GM12891 (cell line): ENCODE results near the gene CDH3.

Experiments
- DNase-seq: peaks from one replicate; pipeline ENCODE4 v3.0.0; 2011; ENCODE audit warnings: low spot score; ENCODE audit not compliant: insufficient read length
- FAIRE-seq: peaks from 2 replicates; lab custom pipeline; 2011; peaks lifted over from hg19 to GRCh38; lab: Jason Lieb, UNC
- PAX5 ChIP-seq: IDR thresholded peaks from 2 replicates; pipeline ENCODE4 v1.6.1; 2011; ENCODE audit warnings: low read length, moderate library complexity, mild to moderate bottlenecking; ENCODE audit not compliant: insufficient read depth, severe bottlenecking
- POLR2A ChIP-seq: IDR thresholded peaks from 2 replicates; pipeline ENCODE4 v1.6.1; 2011; ENCODE audit warnings: low read depth, low read length, control low read depth
- POLR2AphosphoS5 ChIP-seq: IDR thresholded peaks from 2 replicates; pipeline ENCODE4 v1.6.1; 2011; ENCODE audit warnings: low read depth, low read length, control low read depth
- POU2F2 ChIP-seq: IDR thresholded peaks from 2 replicates; pipeline ENCODE4 v1.6.1; 2011; ENCODE audit warnings: low read depth, mild to moderate bottlenecking, control low read depth, low read length, moderate library complexity
- SPI1 ChIP-seq: IDR thresholded peaks from 2 replicates; pipeline ENCODE4 v1.6.1; 2011; ENCODE audit warnings: low read depth, low read length, control low read depth
- TAF1 ChIP-seq: IDR thresholded peaks from 2 replicates; pipeline ENCODE4 v1.6.1; 2011; ENCODE audit warnings: low read depth, low read length, control low read depth

Gene CDH3

GRCh38 chr16:68732741-68733399 lies 87.8 kb downstream of the CDH3 start:
- DNase-seq = no peak

GRCh38 chr16:68733570-68733969 lies 88.5 kb downstream of the CDH3 start:
- FAIRE-seq = no peak
- no peak for TF ChIP-seq PAX5
- TF ChIP-seq POLR2AphosphoS5 = no peak
- TF ChIP-seq POLR2A = no peak
- TF ChIP-seq TAF1 = no peak
- TF ChIP-seq SPI1 = no peak
- no peak for TF ChIP-seq POU2F2
- DNase-seq = no peak

More at GRCh38 chr16:68732741-68733399, 87.8 kb downstream of the CDH3 start:
- TF ChIP-seq TAF1 (no peak), POLR2AphosphoS5 (no peak), SPI1 (no peak), PAX5 (no peak), POU2F2 (no peak), POLR2A (no peak)
- FAIRE-seq = no peak

GRCh38 chr16:68734782-68735181 lies 89.7 kb downstream of the CDH3 start:
- FAIRE-seq = no peak
- no peak for DNase-seq
- TF ChIP-seq POLR2A (no peak), TAF1 (no peak), POU2F2 (no peak), PAX5 (no peak), SPI1 (no peak), POLR2AphosphoS5 (no peak)

- DNase-seq (no peak), FAIRE-seq (no peak)
- TF ChIP-seq PAX5 (no peak), POLR2AphosphoS5 (no peak), POU2F2 (no peak), POLR2A (no peak)
Measured at GRCh38 chr16:68736561-68736960, 91.5 kb downstream of the CDH3 start.

- FAIRE-seq (no peak), DNase-seq (peak; percentile 43)
- TF ChIP-seq SPI1 (no peak), POLR2AphosphoS5 (no peak), TAF1 (no peak), PAX5 (no peak), POU2F2 (no peak), POLR2A (no peak)
Measured at GRCh38 chr16:68737046-68737729, 92.1 kb downstream of the CDH3 start, which contains the start of gene CDH1. Gene CDH1 (plus strand): TSS chr16:68737292. CDS start chr16:68737416, 124 bp downstream.

- DNase-seq (no peak), FAIRE-seq (no peak)
- TF ChIP-seq PAX5 (no peak), POLR2AphosphoS5 (no peak), TAF1 (no peak), POLR2A (no peak), POU2F2 (no peak), SPI1 (no peak)
Measured at GRCh38 chr16:68737730-68738629, 92.9 kb downstream of the CDH3 start.

GRCh38 chr16:68739964-68740627 lies 95.0 kb downstream of the CDH3 start:
- no peak for FAIRE-seq

GRCh38 chr16:68740628-68741346 lies 95.7 kb downstream of the CDH3 start:
- no peak for DNase-seq
- peak; percentile 59 for FAIRE-seq
- no peak for TF ChIP-seq POLR2A
- peak; percentile 99 for TF ChIP-seq SPI1

More at GRCh38 chr16:68739964-68740627, 95.0 kb downstream of the CDH3 start:
- DNase-seq = no peak
- no peak for TF ChIP-seq POLR2AphosphoS5
- no peak for TF ChIP-seq TAF1
- TF ChIP-seq POLR2A = no peak
- TF ChIP-seq SPI1 = no peak
- TF ChIP-seq POU2F2 = no peak
- TF ChIP-seq PAX5 = no peak
